C4-2B (cell line): ENCODE data around the gene PDXP.

ENCODE experiments used
- ZFX ChIP-seq: fragments of 450-650 bp; IDR thresholded peaks from 2 replicates; pipeline ENCODE4 v1.6.1; 2017
- TF ChIP-seq, protein P1 (sequence below): fragments of 450-650 bp; conservative IDR thresholded peaks from 2 replicates; pipeline ENCODE4 v1.5.1; 2017; ENCODE audit warnings: mild to moderate bottlenecking

DNA sequence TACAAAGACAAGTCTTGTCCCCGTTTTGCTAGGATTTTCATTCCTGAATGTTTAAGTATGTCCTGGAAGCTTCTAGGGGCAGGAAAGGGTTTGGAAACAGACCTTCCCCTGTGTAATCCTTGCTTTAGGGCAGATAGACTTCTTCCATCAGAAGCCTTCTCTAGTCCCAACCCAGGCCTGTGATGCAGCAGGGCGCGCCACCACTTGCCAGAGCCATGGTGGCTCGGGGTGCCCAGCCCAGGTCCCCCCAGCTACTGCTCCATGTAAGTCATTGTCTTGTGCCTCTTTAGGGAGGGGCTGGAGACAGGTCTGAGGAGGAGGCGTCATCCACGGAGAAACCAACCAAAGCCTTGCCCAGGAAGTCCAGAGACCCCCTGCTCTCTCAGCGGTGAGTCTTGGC lies 31.9 kb downstream of the PDXP start:
- TF ChIP-seq, protein P1, sequence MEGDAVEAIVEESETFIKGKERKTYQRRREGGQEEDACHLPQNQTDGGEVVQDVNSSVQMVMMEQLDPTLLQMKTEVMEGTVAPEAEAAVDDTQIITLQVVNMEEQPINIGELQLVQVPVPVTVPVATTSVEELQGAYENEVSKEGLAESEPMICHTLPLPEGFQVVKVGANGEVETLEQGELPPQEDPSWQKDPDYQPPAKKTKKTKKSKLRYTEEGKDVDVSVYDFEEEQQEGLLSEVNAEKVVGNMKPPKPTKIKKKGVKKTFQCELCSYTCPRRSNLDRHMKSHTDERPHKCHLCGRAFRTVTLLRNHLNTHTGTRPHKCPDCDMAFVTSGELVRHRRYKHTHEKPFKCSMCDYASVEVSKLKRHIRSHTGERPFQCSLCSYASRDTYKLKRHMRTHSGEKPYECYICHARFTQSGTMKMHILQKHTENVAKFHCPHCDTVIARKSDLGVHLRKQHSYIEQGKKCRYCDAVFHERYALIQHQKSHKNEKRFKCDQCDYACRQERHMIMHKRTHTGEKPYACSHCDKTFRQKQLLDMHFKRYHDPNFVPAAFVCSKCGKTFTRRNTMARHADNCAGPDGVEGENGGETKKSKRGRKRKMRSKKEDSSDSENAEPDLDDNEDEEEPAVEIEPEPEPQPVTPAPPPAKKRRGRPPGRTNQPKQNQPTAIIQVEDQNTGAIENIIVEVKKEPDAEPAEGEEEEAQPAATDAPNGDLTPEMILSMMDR: no peak
- TF ChIP-seq ZFX: no peak
